Keratinocyte (primary cell): ENCODE measurements around the gene LMOD2. TPM values are rescaled to one million over a fixed set of nuclear protein-coding genes. Genes with fewer than 3 reads are reported as not detected.

Experiments used
- DNase-seq: peaks from one replicate; pipeline ENCODE4 v3.0.0-alpha.2; 2011; ENCODE audit warnings: low read depth, missing footprints, low spot score
- FAIRE-seq: peaks from 2 replicates; lab custom pipeline; 2011; peaks lifted over from hg19 to GRCh38; lab: Jason Lieb, UNC
- H2AFZ ChIP-seq: 2 replicates; pipeline ENCODE4 v1.6.0; 2012; ENCODE audit warnings: low read length, control low read depth, inconsistent platforms; ENCODE audit not compliant: control insufficient read depth
- H3K27ac ChIP-seq: 2 replicates; pipeline ENCODE4 v1.5.1; 2011; ENCODE audit warnings: low read length; ENCODE audit not compliant: control insufficient read depth, insufficient read depth
- H3K27me3 ChIP-seq: 3 replicates; pipeline ENCODE4 v1.6.0; 2011; ENCODE audit warnings: low read length; ENCODE audit not compliant: control insufficient read depth, insufficient read depth; ENCODE audit errors: extremely low read depth
- H3K36me3 ChIP-seq, 2 experiments: 2 replicates in 1 of 2; 3 replicates in 1 of 2; pipeline ENCODE4 v1.5.1; 2011; ENCODE audit warnings: low read length in 2 of 2, mild to moderate bottlenecking in 1 of 2; ENCODE audit not compliant: control insufficient read depth in 2 of 2, insufficient read depth in 2 of 2; ENCODE audit errors: extremely low read depth in 1 of 2
- H3K4me1 ChIP-seq: 3 replicates; pipeline ENCODE4 v1.5.1; 2011; ENCODE audit warnings: low read length; ENCODE audit not compliant: control insufficient read depth, insufficient read depth; ENCODE audit errors: extremely low read depth
- H3K4me2 ChIP-seq: 3 replicates; pipeline ENCODE4 v1.6.0; 2011; ENCODE audit warnings: low read depth, low read length; ENCODE audit not compliant: control insufficient read depth, insufficient read depth; ENCODE audit errors: extremely low read depth
- H3K4me3 ChIP-seq, 3 experiments: fragments of 200-600 bp in 1 of 3; sonication (generic) in 1 of 3; 2 replicates in 2 of 3; 3 replicates in 1 of 3; pipeline ENCODE4 v1.5.1; 2011 to 2016; ENCODE audit warnings: low read length in 3 of 3, mild to moderate bottlenecking in 3 of 3, control low read depth in 2 of 3, inconsistent platforms in 1 of 3, low read depth in 1 of 3, mixed read lengths in 1 of 3, mixed run types in 1 of 3, moderate library complexity in 1 of 3; ENCODE audit not compliant: control insufficient read depth in 2 of 3, insufficient read depth in 2 of 3; ENCODE audit errors: extremely low read depth in 1 of 3
- H3K79me2 ChIP-seq: 2 replicates; pipeline ENCODE4 v1.6.0; 2012; ENCODE audit warnings: low read length; ENCODE audit not compliant: control insufficient read depth, insufficient read depth
- H3K9ac ChIP-seq: 3 replicates; pipeline ENCODE4 v1.6.0; 2011; ENCODE audit warnings: low read length; ENCODE audit not compliant: control insufficient read depth, insufficient read depth; ENCODE audit errors: extremely low read depth
- H3K9me1 ChIP-seq: 3 replicates; pipeline ENCODE4 v1.6.0; 2011; ENCODE audit warnings: low read length; ENCODE audit not compliant: control insufficient read depth, insufficient read depth; ENCODE audit errors: extremely low read depth
- H3K9me3 ChIP-seq: 2 replicates; pipeline ENCODE4 v1.5.1; 2012; ENCODE audit warnings: low read depth, low read length; ENCODE audit not compliant: control insufficient read depth
- H4K20me1 ChIP-seq: 3 replicates; pipeline ENCODE4 v1.6.0; 2011; ENCODE audit warnings: low read length; ENCODE audit not compliant: control insufficient read depth, insufficient read depth; ENCODE audit errors: extremely low read depth
- CTCF ChIP-seq, 3 experiments: IDR thresholded peaks in 1 of 3; conservative IDR thresholded peaks in 1 of 3; optimal IDR thresholded peaks in 1 of 3; 2 replicates in 2 of 3; 3 replicates in 1 of 3; pipeline versions ENCODE3 to v1.5.1; 2011; ENCODE audit warnings: low read length in 3 of 3, mild to moderate bottlenecking in 3 of 3, moderate library complexity in 2 of 3, control low read depth in 1 of 3, inconsistent platforms in 1 of 3; ENCODE audit not compliant: insufficient read depth in 2 of 3; ENCODE audit errors: extremely low read depth in 1 of 3
- EZH2 ChIP-seq: IDR thresholded peaks from one replicate; pipeline ENCODE4 v1.6.1; 2012; ENCODE audit warnings: inconsistent platforms, mild to moderate bottlenecking, low read length, moderate library complexity
- dilution Hi-C: fragments of 300-500 bp; cut with MboI; formaldehyde crosslinking; loops from one replicate; pipeline ENCODE4 v1.7.0; 2020; ENCODE audit warnings: low sequenced_read_pairs; ENCODE audit not compliant: extremely low pct_ligation_motif_present
- polyA plus RNA-seq, 5 experiments: library from polyadenylated mRNA; depleted of rRNA in 3 of 5; stranded (reverse) in 3 of 5; stranded (forward) in 1 of 5; unstranded in 1 of 5; fragments of >200 nt; gene quantifications; 1 replicate in 1 of 5; 2 replicates in 3 of 5; 3 replicates in 1 of 5; pipeline versions ENCODE4 v1.2.1 to v1.2.3, GENCODE V29; 2011 to 2012; ENCODE audit warnings: missing spikeins in 2 of 5, low read depth in 1 of 5, low replicate concordance in 1 of 5

The LMOD2 gene
- polyA plus RNA-seq, 1 donor (not counting 4 experiments of a cell fraction or from before 2014, with no cell fraction given): not detected

GRCh38 chr7:123682690-123683089 lies 27.0 kb downstream of the LMOD2 start:
- Histone ChIP-seq H3K9me1 (no peaks in the 10 kb centered on the region), H3K27me3 (no peaks in the 10 kb centered on the region), H3K4me1 (no peaks in the 10 kb centered on the region), H3K4me3 (no peak overlapping the region), H3K79me2 (no peaks in the 10 kb centered on the region), H3K36me3 (peaks cover 3% of the 10 kb centered on the region in 2 experiments), H3K9ac (no peak overlapping the region), H2AFZ (no peak overlapping the region), H4K20me1 (no peaks in the 10 kb centered on the region), H3K9me3 (no peaks in the 10 kb centered on the region), H3K4me2 (no peak overlapping the region), H3K27ac (no peak overlapping the region)
- FAIRE-seq: peak; percentile 23
- TF ChIP-seq CTCF (optimal IDR thresholded peaks at IDR 0.05 in 1 of 3, IDR thresholded peaks at IDR 0.05 in 1 of 3, conservative IDR thresholded peaks at IDR 0.05 in 1 of 3; ENCODE audit: extremely low read depth in 1 of 3, insufficient read depth in 2 of 3, low read length in 3 of 3) (peak in 2 of 3 experiments; percentile 35 to 37), EZH2 (no peak)
- no peak for DNase-seq
- dilution Hi-C loops: no loop called here

GRCh38 chr7:123687161-123687560 lies 31.5 kb downstream of the LMOD2 start:
- peaks cover 0 to 7% of the 10 kb centered on the region in 2 experiments for H3K36me3 ChIP-seq
- TF ChIP-seq EZH2 (no peak), CTCF (optimal IDR thresholded peaks at IDR 0.05 in 1 of 3, IDR thresholded peaks at IDR 0.05 in 1 of 3, conservative IDR thresholded peaks at IDR 0.05 in 1 of 3; ENCODE audit: extremely low read depth in 1 of 3, insufficient read depth in 2 of 3, low read length in 3 of 3) (no peak)
- H3K9ac ChIP-seq: no peak overlapping the region
- H3K4me1 ChIP-seq: no peaks in the 10 kb centered on the region
- no peak for FAIRE-seq
- dilution Hi-C loops: no loop called here
- no peak overlapping the region for H3K27ac ChIP-seq
- no peak overlapping the region for H3K4me2 ChIP-seq
- no peak overlapping the region for H3K4me3 ChIP-seq
- no peaks in the 10 kb centered on the region for H3K9me1 ChIP-seq
- H2AFZ ChIP-seq: no peak overlapping the region
- no peaks in the 10 kb centered on the region for H3K27me3 ChIP-seq
- no peaks in the 10 kb centered on the region for H3K9me3 ChIP-seq
- DNase-seq: no peak
- no peaks in the 10 kb centered on the region for H3K79me2 ChIP-seq
- H4K20me1 ChIP-seq: no peaks in the 10 kb centered on the region
